ENCODE measurements around the gene PRSS53. TPM values are rescaled to one million over a fixed set of nuclear protein-coding genes. Genes with fewer than 3 reads are reported as not detected.
"Not testable (repeated sequence)": the region's sequence is repeated elsewhere in the genome, so short reads cannot be mapped to it uniquely, and the experiment has no call there.

The PRSS53 gene
- total RNA-seq, 1 experiment from 2014 or later = 4.4 TPM

- no peaks in the 10 kb centered on the region for H3K27me3 Mint-ChIP-seq (ENCODE audit: insufficient read depth, unreplicated experiment)
- CTCF ChIA-PET = interaction anchor here (0.6 to 0.9 kb wide), 4 partner anchors 14 to 171 kb away, joined by 3 to 5 read pairs (median 3); partner anchors contain the start of gene PRSS8
- no peak for DNase-seq (ENCODE audit: unreplicated experiment)
- intact Hi-C loops (cut with micrococcal nuclease) = no loop called here
- H3K4me1 Mint-ChIP-seq (ENCODE audit: insufficient read depth, unreplicated experiment) = peaks cover 20% of the 10 kb centered on the region
- no peak overlapping the region for H3K27ac Mint-ChIP-seq (ENCODE audit: low read depth, unreplicated experiment)
- H3K9me3 Mint-ChIP-seq (ENCODE audit: unreplicated experiment) = no peaks in the 10 kb centered on the region
- no peak for TF ChIP-seq CTCF (IDR thresholded peaks at IDR 0.05; ENCODE audit: unreplicated experiment)
- no TSS peak for BruUV-seq (replicated peaks)
- POLR2A ChIA-PET = interaction anchor here (0.7 to 0.9 kb wide), 2 partner anchors 28 to 148 kb away, joined by 3 read pairs; no protein-coding TSS in a partner anchor
- no peak overlapping the region for H3K4me3 Mint-ChIP-seq (ENCODE audit: unreplicated experiment)
- peaks cover 31% of the 10 kb centered on the region for H3K36me3 Mint-ChIP-seq (ENCODE audit: insufficient read depth, unreplicated experiment)
These were observed 18.0 kb upstream of the PRSS53 start for GRCh38 chr16:31106509-31107464.

- Mint-ChIP-seq H3K27ac (ENCODE audit: low read depth, unreplicated experiment) (no peak overlapping the region), H3K4me1 (ENCODE audit: insufficient read depth, unreplicated experiment) (peaks cover 20% of the 10 kb centered on the region), H3K9me3 (ENCODE audit: unreplicated experiment) (no peaks in the 10 kb centered on the region), H3K36me3 (ENCODE audit: insufficient read depth, unreplicated experiment) (peaks cover 20% of the 10 kb centered on the region), H3K4me3 (ENCODE audit: unreplicated experiment) (no peak overlapping the region), H3K27me3 (ENCODE audit: insufficient read depth, unreplicated experiment) (no peaks in the 10 kb centered on the region)
- intact Hi-C loops (cut with micrococcal nuclease) = loop anchor here (2.0 kb wide), 1 partner anchor 37 kb away; no protein-coding TSS in a partner anchor
- peak; percentile 69 for DNase-seq (ENCODE audit: unreplicated experiment)
- BruUV-seq (replicated peaks) = no TSS peak
- TF ChIP-seq CTCF (IDR thresholded peaks at IDR 0.05; ENCODE audit: unreplicated experiment) = peak; percentile 77
- POLR2A ChIA-PET = no interaction called here
- CTCF ChIA-PET = no interaction called here
These were observed 17.0 kb upstream of the PRSS53 start for GRCh38 chr16:31105677-31106213.

GRCh38 chr16:31100876-31101641 is 12.3 kb upstream of the PRSS53 start:
- peaks cover 13% of the 10 kb centered on the region for H3K36me3 Mint-ChIP-seq (ENCODE audit: insufficient read depth, unreplicated experiment)
- H3K9me3 Mint-ChIP-seq (ENCODE audit: unreplicated experiment); H3K27me3 Mint-ChIP-seq (ENCODE audit: insufficient read depth, unreplicated experiment); BruUV-seq (replicated peaks); H3K27ac Mint-ChIP-seq (ENCODE audit: low read depth, unreplicated experiment); H3K4me3 Mint-ChIP-seq (ENCODE audit: unreplicated experiment); H3K4me1 Mint-ChIP-seq (ENCODE audit: insufficient read depth, unreplicated experiment); DNase-seq (ENCODE audit: unreplicated experiment); intact Hi-C loops (cut with micrococcal nuclease): not testable (repeated sequence)
- ChIA-PET CTCF (interaction anchor here (0.6 to 3.3 kb wide), 10 partner anchors 34 to 355 kb away, joined by 3 to 20 read pairs (median 3); partner anchors contain the start of genes HSD3B7 and PRSS8), POLR2A (interaction anchor here (1.8 to 2.9 kb wide), 2 partner anchors 17 to 79 kb away, joined by 5 to 19 read pairs; partner anchors contain the start of gene KAT8)

- no peaks in the 10 kb centered on the region for H3K27me3 Mint-ChIP-seq (ENCODE audit: insufficient read depth, unreplicated experiment)
- intact Hi-C loops (cut with micrococcal nuclease) = no loop called here
- TF ChIP-seq CTCF (IDR thresholded peaks at IDR 0.05; ENCODE audit: unreplicated experiment) = no peak
- H3K27ac Mint-ChIP-seq (ENCODE audit: low read depth, unreplicated experiment) = no peak overlapping the region
- BruUV-seq (replicated peaks) = no TSS peak
- H3K9me3 Mint-ChIP-seq (ENCODE audit: unreplicated experiment) = no peaks in the 10 kb centered on the region
- DNase-seq (ENCODE audit: unreplicated experiment) = peak; percentile 52
- H3K36me3 Mint-ChIP-seq (ENCODE audit: insufficient read depth, unreplicated experiment) = peaks cover 12% of the 10 kb centered on the region
- no peak overlapping the region for H3K4me3 Mint-ChIP-seq (ENCODE audit: unreplicated experiment)
- ChIA-PET CTCF (interaction anchor here (0.5 to 3.3 kb wide), 7 partner anchors 8 to 115 kb away, joined by 3 to 20 read pairs (median 3); partner anchors contain the start of genes HSD3B7 and PRSS8), POLR2A (interaction anchor here (1.0 to 2.9 kb wide), 2 partner anchors 18 to 43 kb away, joined by 3 to 19 read pairs; partner anchors contain the start of gene KAT8)
- H3K4me1 Mint-ChIP-seq (ENCODE audit: insufficient read depth, unreplicated experiment) = peaks cover 11% of the 10 kb centered on the region
These were observed 11.3 kb upstream of the PRSS53 start for GRCh38 chr16:31099860-31100638.
